ENCODE data around the gene CTBP2.

CTBP2 gene

GRCh38 chr10:124955868-124956267, 204.5 kb downstream of the CTBP2 start:
- DNase-seq = no peak

GRCh38 chr10:124955243-124955642, 205.1 kb downstream of the CTBP2 start:
- no peak for DNase-seq

- DNase-seq = no peak
These were observed 206.9 kb downstream of the CTBP2 start for GRCh38 chr10:124953421-124953820.

GRCh38 chr10:124952123-124952522, 208.2 kb downstream of the CTBP2 start:
- no peak for DNase-seq

GRCh38 chr10:124949543-124949942, 210.8 kb downstream of the CTBP2 start:
- no peak for DNase-seq

GRCh38 chr10:124946945-124947344, 213.4 kb downstream of the CTBP2 start:
- DNase-seq = no peak

- DNase-seq = no peak
These were observed 215.4 kb downstream of the CTBP2 start for GRCh38 chr10:124944982-124945381.

GRCh38 chr10:124943301-124944092, 216.9 kb downstream of the CTBP2 start:
- DNase-seq = no peak

- no peak for DNase-seq
These were observed 217.8 kb downstream of the CTBP2 start for GRCh38 chr10:124942317-124943169.

- DNase-seq = no peak
These were observed 218.5 kb downstream of the CTBP2 start, which contains the start of gene ZRANB1 for GRCh38 chr10:124941823-124942222. Gene ZRANB1, plus strand, starts transcription at chr10:124942123. Its CDS starts 371 bp downstream, at chr10:124942494.

GRCh38 chr10:124939290-124939689, 221.1 kb downstream of the CTBP2 start:
- DNase-seq = no peak

- no peak for DNase-seq
These were observed 223.6 kb downstream of the CTBP2 start for GRCh38 chr10:124936813-124937212.

GRCh38 chr10:124935946-124936345, 224.4 kb downstream of the CTBP2 start:
- no peak for DNase-seq

Measured in eye (tissue), 1 donor.